ENCODE measurements around the gene NRG2.

DNA sequence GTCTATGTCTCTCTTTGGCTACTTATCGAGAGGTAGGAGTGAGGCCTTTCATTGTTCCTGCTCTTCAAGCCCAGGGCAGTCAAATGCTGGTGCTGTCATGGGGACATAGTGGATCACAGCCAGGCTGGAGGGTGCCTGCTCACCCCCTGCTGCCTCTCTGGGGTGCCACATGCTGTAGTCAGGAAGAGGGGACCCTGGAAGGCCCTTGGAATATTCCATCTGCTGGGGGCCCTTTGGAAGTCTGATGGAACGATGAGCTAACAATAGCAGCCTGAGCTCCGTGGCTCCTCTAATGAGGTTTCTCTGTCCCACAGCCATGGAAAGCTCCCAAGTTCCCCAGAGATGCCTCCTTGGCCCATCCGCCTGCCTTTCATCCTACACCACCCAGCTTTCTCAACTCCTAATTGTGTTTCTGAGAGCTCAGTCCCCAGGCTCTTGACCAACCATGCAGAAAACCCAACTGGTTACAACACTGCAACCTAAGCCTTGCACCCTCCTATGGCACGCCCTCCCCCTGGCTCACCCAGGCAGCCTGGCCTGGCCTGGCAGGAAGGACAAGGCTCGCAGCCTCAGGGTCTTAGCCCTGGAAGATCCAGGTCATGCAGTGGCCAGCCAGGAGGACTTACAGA is 91.7 kb downstream of the NRG2 start:
- no peak for TF ChIP-seq OSR1 (CRISPR knock-in tag; IDR thresholded peaks at IDR 0.05)
- TF ChIP-seq, protein P1, sequence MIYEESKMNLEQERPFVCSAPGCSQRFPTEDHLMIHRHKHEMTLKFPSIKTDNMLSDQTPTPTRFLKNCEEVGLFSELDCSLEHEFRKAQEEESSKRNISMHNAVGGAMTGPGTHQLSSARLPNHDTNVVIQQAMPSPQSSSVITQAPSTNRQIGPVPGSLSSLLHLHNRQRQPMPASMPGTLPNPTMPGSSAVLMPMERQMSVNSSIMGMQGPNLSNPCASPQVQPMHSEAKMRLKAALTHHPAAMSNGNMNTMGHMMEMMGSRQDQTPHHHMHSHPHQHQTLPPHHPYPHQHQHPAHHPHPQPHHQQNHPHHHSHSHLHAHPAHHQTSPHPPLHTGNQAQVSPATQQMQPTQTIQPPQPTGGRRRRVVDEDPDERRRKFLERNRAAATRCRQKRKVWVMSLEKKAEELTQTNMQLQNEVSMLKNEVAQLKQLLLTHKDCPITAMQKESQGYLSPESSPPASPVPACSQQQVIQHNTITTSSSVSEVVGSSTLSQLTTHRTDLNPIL (CRISPR knock-in tag; IDR thresholded peaks at IDR 0.05; ENCODE audit: low read depth), result no peak
- TF ChIP-seq, protein P2, sequence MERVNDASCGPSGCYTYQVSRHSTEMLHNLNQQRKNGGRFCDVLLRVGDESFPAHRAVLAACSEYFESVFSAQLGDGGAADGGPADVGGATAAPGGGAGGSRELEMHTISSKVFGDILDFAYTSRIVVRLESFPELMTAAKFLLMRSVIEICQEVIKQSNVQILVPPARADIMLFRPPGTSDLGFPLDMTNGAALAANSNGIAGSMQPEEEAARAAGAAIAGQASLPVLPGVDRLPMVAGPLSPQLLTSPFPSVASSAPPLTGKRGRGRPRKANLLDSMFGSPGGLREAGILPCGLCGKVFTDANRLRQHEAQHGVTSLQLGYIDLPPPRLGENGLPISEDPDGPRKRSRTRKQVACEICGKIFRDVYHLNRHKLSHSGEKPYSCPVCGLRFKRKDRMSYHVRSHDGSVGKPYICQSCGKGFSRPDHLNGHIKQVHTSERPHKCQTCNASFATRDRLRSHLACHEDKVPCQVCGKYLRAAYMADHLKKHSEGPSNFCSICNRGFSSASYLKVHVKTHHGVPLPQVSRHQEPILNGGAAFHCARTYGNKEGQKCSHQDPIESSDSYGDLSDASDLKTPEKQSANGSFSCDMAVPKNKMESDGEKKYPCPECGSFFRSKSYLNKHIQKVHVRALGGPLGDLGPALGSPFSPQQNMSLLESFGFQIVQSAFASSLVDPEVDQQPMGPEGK (CRISPR knock-in tag; IDR thresholded peaks at IDR 0.05; ENCODE audit: borderline replicate concordance), result no peak
- TF ChIP-seq ZNF565 (CRISPR knock-in tag; conservative IDR thresholded peaks at IDR 0.05; ENCODE audit: low read depth), result no peak
- no peak for TF ChIP-seq RARB (CRISPR knock-in tag; IDR thresholded peaks at IDR 0.05)
- no peak for TF ChIP-seq TOX (CRISPR knock-in tag; IDR thresholded peaks at IDR 0.05; ENCODE audit: borderline replicate concordance)
- no peak for TF ChIP-seq SNAI2 (CRISPR knock-in tag; IDR thresholded peaks at IDR 0.05)
- no peak for TF ChIP-seq GLIS3 (CRISPR knock-in tag; IDR thresholded peaks at IDR 0.05)
- no peak for TF ChIP-seq ZFP3 (CRISPR knock-in tag; IDR thresholded peaks at IDR 0.05)
- TF ChIP-seq CSRNP3 (CRISPR knock-in tag; IDR thresholded peaks at IDR 0.05), result no peak
- no peak for TF ChIP-seq ARNTL (CRISPR knock-in tag; IDR thresholded peaks at IDR 0.05; ENCODE audit: borderline replicate concordance, low read depth)
- no peak for TF ChIP-seq ESRRG (CRISPR knock-in tag; IDR thresholded peaks at IDR 0.05)
- no peak for TF ChIP-seq TCF4 (CRISPR knock-in tag; IDR thresholded peaks at IDR 0.05; ENCODE audit: borderline replicate concordance)
- TF ChIP-seq ISL1 (CRISPR knock-in tag; IDR thresholded peaks at IDR 0.05), result no peak
